Renal cortical epithelial cell (primary cell): Measurements from ENCODE around the gene HPX. TPM values are rescaled to one million over a fixed set of nuclear protein-coding genes. Genes with fewer than 3 reads are reported as not detected.

Source experiments
- DNase-seq: peaks from one replicate; pipeline ENCODE4 v3.0.0-alpha.2; 2011; ENCODE audit warnings: low read depth
- total RNA-seq: library from RNA; depleted of rRNA; stranded (reverse); fragments of >200 nt; gene quantifications from 2 replicates; pipeline ENCODE4 v1.2.3, GENCODE V29; 2014

HPX gene
- total RNA-seq, 1 donor from 2014 or later: 0.20 TPM

DNA sequence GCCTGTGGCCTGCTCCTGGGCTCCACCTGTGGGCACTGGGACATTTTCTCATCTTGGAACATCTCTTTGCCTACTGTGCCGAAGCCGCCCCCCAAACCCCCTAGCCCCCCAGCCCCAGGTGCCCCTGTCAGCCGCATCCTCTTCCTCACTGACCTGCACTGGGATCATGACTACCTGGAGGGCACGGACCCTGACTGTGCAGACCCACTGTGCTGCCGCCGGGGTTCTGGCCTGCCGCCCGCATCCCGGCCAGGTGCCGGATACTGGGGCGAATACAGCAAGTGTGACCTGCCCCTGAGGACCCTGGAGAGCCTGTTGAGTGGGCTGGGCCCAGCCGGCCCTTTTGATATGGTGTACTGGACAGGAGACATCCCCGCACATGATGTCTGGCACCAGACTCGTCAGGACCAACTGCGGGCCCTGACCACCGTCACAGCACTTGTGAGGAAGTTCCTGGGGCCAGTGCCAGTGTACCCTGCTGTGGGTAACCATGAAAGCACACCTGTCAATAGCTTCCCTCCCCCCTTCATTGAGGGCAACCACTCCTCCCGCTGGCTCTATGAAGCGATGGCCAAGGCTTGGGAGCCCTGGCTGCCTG lies 49.2 kb downstream of the HPX start:
- no peak for DNase-seq

DNA sequence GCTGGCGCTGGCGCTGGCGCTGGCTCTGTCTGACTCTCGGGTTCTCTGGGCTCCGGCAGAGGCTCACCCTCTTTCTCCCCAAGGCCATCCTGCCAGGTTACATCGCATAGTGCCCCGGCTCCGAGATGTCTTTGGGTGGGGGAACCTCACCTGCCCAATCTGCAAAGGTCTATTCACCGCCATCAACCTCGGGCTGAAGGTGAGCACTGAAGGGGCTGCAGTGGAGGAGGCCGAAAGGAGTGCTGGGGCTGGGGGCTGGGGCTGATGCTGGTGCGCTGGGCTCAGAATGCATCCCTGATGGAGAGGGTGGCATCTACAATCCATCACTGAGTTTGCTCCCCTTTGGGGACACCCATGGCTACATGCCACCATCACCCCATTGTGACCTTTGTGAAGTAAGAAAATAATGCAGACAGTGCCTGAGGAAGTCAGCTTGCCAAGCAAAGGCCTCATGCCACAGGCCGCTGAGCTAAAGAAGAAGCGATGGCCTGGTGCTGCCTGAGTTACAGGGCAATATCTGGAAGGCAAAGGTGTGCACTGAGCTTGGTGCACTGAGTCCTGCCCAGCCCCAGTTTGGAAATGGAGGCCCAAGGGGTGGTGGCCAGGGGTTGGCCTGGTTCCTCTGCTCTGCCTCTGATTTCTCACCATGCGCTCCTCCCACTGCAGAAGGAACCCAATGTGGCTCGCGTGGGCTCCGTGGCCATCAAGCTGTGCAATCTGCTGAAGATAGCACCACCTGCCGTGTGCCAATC lies 49.9 kb downstream of the HPX start:
- no peak for DNase-seq

DNA sequence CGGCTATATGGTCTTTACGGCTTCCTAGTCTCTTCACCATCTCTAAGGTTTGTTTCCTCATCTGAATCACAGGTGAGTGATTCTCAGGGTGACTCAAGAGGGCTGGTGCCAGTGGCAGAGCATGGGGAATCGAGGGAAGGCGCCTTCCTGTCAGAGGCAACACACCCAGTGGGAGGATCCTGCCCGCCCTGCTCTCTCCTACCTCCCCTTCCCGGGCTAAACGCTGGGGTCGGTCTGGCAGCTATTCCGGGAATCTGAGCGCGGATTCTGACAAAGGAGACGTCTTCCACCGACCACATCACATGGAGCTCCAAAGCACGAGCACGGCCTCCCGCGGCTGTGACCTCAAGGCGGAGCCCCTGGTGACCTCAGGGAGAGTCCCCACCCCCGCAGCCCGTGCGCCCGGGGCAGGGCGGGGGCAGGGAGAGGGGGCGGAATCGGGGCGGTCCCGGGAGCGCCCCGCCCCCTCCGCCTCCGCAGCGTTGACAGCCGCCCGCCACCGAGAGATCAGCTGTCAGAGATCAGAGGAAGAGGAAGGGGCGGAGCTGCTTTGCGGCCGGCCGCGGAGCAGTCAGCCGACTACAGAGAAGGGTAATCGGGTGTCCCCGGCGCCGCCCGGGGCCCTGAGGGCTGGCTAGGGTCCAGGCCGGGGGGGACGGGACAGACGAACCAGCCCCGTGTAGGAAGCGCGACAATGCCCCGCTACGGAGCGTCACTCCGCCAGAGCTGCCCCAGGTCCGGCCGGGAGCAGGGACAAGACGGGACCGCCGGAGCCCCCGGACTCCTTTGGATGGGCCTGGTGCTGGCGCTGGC lies 50.7 kb downstream of the HPX start, which contains the start of gene SMPD1:
Gene SMPD1, plus strand, starts transcription at position 570 of the 813 bp plus-strand sequence. Its CDS starts 125 bp downstream, at position 695.
- peak; percentile 92 for DNase-seq

DNA sequence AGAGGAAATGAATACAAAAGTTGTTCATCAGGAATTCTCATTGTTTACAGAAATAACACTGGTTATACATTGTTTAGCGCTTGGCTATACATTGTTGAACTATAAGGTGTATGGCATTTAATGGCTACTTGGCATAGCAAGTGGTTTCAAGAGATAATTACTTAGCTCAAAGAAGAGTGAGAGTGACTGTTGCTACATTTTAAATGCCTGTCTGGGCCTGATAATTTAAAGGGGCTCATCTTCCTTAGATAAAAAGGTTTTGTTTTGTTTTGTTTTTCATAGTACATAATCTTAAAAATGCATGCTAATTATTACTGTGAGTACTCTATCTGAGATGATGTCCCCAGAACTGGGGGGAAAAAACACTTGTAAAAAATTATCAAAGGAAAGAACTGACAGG lies 52.0 kb downstream of the HPX start:
- DNase-seq: no peak

DNA sequence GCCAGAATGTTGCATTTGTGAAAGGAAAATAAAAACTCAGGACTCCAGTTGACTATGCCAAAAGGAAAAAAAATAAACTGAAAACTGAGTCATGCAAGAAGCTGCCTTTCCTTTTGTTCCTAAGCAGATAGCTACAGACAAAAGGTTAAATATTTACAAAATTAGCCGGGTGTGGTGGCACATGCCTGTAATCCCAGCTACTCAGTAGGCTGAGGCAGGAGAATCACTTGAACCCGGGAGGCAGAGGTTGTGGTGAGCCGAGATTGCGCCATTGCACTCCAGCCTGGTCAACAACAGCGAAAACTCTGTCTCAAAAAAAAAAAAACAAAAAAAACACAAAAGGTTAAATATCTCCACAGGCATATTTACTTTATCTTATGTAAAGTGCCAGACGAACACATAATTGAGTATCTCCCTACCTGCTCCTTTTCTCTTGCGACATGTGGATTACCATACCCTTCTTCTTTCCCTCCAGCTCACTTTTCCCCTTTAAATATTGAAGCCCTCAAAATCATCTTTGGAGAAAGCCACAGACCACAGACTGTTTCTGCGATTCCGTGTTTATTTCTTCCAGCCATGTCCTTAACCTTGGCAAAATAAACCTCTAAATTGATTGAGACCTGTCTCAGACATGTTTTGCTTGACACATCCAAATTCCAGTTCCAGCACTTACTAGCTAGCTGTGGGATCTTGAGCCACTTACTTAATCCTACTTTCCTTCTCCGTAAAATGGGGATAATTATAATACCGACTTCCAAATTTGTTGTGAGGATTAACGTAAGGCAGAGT lies 52.8 kb downstream of the HPX start:
- peak; percentile 96 for DNase-seq

DNA sequence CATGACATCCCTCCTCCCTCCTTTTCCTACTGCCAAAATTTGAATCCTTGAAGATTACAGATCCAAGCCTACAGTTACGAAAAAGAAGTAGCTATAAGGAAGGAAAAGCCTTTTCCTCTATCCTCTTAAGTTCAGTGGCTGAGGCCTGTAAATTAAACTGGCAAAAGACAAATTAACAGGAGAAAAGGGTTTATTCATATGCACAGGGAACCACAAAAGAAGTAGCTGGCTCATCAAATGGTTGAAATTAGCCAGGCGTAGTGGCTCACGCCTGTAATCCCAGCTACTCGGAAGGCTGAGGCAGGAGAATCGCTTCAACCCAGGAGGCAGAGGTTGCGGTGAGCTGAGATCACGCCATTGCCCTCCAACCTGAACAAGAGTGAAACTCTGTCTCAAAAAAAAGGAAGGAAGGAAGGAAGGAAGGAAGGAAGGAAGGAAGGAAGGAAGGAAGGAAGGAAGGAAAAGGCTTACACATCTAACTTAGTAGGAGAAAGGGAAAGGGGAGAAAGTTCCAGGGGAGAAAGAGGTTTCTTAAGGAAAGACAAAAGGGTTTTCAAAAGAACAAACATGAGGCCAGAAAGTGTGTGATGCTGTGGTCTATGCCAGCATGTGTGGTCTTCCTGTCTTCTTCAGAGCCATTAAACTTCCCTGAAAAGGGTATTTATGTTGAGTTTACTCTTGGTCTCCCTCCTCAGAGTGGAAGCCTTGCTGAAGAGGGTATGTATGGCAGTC lies 55.6 kb downstream of the HPX start:
- DNase-seq: no peak

Other genes with a start within 250 kb of the HPX start
- not detected in 2 replicates for gene OR52W1, start 241.8 kb downstream of the HPX start, total RNA-seq
- not detected in 2 replicates for gene C11orf42, start 235.4 kb downstream of the HPX start, total RNA-seq
- gene FHIP1B, start 206.4 kb downstream of the HPX start, total RNA-seq: 7.6 and 20.3 TPM in 2 replicates
- 0.25 and 0.35 TPM in 2 replicates for gene CNGA4, start 201.9 kb downstream of the HPX start, total RNA-seq
- gene CCKBR, start 181.1 kb downstream of the HPX start, total RNA-seq: not detected in 2 replicates
- gene CAVIN3, start 120.5 kb downstream of the HPX start, total RNA-seq: 50.3 and 118 TPM in 2 replicates
- 8.0 and 38.8 TPM in 2 replicates for gene SMPD1, start 50.5 kb downstream of the HPX start, total RNA-seq
- 16.7 and 50.4 TPM in 2 replicates for gene APBB1, start 21.9 kb downstream of the HPX start, total RNA-seq
- 5.6 and 16.5 TPM in 2 replicates for gene TRIM3, start 33.0 kb upstream of the HPX start, total RNA-seq
- gene ARFIP2, start 40.3 kb upstream of the HPX start, total RNA-seq: 64.5 and 78.0 TPM in 2 replicates
- gene TIMM10B, start 40.5 kb upstream of the HPX start, total RNA-seq: 34.7 and 38.7 TPM in 2 replicates
- gene DNHD1, start 56.3 kb upstream of the HPX start, total RNA-seq: 0.69 and 2.5 TPM in 2 replicates
- gene RRP8, start 162.6 kb upstream of the HPX start, total RNA-seq: 6.4 and 22.6 TPM in 2 replicates
- 133 and 183 TPM in 2 replicates for gene ILK, start 162.8 kb upstream of the HPX start, total RNA-seq
- gene TAF10, start 171.2 kb upstream of the HPX start, total RNA-seq: 36.1 and 36.9 TPM in 2 replicates
- 16.1 and 107 TPM in 2 replicates for gene TPP1, start 178.4 kb upstream of the HPX start, total RNA-seq
- gene DCHS1, start 214.8 kb upstream of the HPX start, total RNA-seq: under 0.01 and 1.3 TPM in 2 replicates
- gene MRPL17, start 242.4 kb upstream of the HPX start, total RNA-seq: 27.2 and 49.8 TPM in 2 replicates